Lung (tissue), 12 donors: ENCODE results near the gene TTC27. TPM values are rescaled to one million over a fixed set of nuclear protein-coding genes. Genes with fewer than 3 reads are reported as not detected.
A peak's percentile ranks its signal among the peaks of the same experiment; 100 is the strongest.

Experiments used
- ATAC-seq: fragments of 200-7000 bp; cut with Tn5 transposase; one replicate; pipeline ENCODE4 v1.9.1; 2020; ENCODE audit warnings: moderate number of reproducible peaks; ENCODE audit not compliant: insufficient read depth, low FRiP score
- DNase-seq, 3 donors: peaks; one replicate each; pipeline ENCODE4 v3.0.0-alpha.2; 2013 to 2017
- H3K27ac ChIP-seq, 2 donors: one replicate each; pipeline ENCODE4 v1.5.1; 2013; ENCODE audit warnings: mild to moderate bottlenecking in 2 of 2, moderate library complexity in 2 of 2, control low read depth in 1 of 2, inconsistent platforms in 1 of 2, low read depth in 1 of 2, low read length in 1 of 2
- H3K27me3 ChIP-seq, 3 donors: one replicate each; pipeline ENCODE4 v1.5.1; 2013; ENCODE audit warnings: low read length in 2 of 3; ENCODE audit not compliant: control insufficient read depth in 3 of 3, insufficient read depth in 3 of 3
- H3K36me3 ChIP-seq, 4 donors: one replicate each; pipeline ENCODE4 v1.5.1; 2013; ENCODE audit warnings: low read length in 4 of 4, mild to moderate bottlenecking in 1 of 4, moderate library complexity in 1 of 4; ENCODE audit not compliant: control insufficient read depth in 4 of 4, insufficient read depth in 4 of 4
- H3K4me1 ChIP-seq, 5 donors: one replicate each; pipeline ENCODE4 v1.5.1; 2013; ENCODE audit warnings: low read length in 5 of 5, mild to moderate bottlenecking in 2 of 5, moderate library complexity in 1 of 5; ENCODE audit not compliant: control insufficient read depth in 5 of 5, insufficient read depth in 5 of 5
- H3K4me3 ChIP-seq: one replicate; pipeline ENCODE4 v1.5.1; 2013; ENCODE audit warnings: mild to moderate bottlenecking, control low read depth, moderate library complexity
- H3K9ac ChIP-seq, 2 donors: one replicate each; pipeline ENCODE4 v1.5.1; 2013; ENCODE audit warnings: low read length in 2 of 2, control low read depth in 1 of 2; ENCODE audit not compliant: insufficient read depth in 1 of 2
- H3K9me3 ChIP-seq, 4 donors: one replicate each; pipeline ENCODE4 v1.5.1; 2013; ENCODE audit warnings: low read length in 3 of 4, mild to moderate bottlenecking in 1 of 4, moderate library complexity in 1 of 4; ENCODE audit not compliant: control insufficient read depth in 4 of 4, insufficient read depth in 3 of 4
- WGBS, 2 donors: extraction: QIAGEN DNeasy Blood & Tissue Kit; methylation state at CpG; one replicate each; pipeline ENCODE4 v1.1.7; 2013; 5-methylcytosine and 5-hydroxymethylcytosine counted together
- polyA plus RNA-seq, 2 donors: library from polyadenylated mRNA; stranded (reverse); fragments of 200-250 nt; gene quantifications; one replicate each; pipeline ENCODE4 v1.2.1, GENCODE V29; 2013
- total RNA-seq, 2 donors: library from RNA; depleted of rRNA in 1 of 2; stranded (reverse); fragments of >200 nt in 1 of 2; gene quantifications; one replicate each; pipeline ENCODE4 v1.2.1, GENCODE V29; 2014 to 2021
- TF ChIP-seq, protein P1 (sequence below): IDR thresholded peaks from 2 replicates; pipeline ENCODE4 v1.5.1; 2012; ENCODE audit warnings: mild to moderate bottlenecking; ENCODE audit errors: control extremely low read depth, extremely low read depth
- donor health status: control.
- donor health status: control.
- donor health status: Bipolar disorder and iron deficiency.
- donor health status: healthy.
- donor health status: DM: yes; HTN: yes; CAD: no.

Gene TTC27
- total and polyA plus RNA-seq, 4 donors: 5.2 to 17.4 (median 12.3) TPM

DNA sequence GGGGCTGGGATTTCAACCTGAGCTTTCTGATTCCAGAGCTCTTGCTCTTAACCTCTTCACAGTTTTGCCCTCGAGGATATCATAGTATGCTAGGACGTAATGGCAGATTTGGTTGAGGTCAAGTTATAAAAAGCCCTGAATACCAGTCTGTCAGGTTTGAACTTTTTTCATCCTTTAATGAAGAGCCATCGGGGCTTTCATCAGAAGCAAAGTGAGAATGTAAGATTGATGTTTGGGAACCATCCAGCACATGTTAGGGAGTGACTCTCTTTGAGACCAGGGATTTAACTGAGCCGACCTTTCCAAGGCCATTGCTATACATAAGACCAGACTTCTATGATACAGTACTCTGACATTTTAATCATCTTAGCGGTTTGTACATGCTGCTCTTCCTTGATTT lies 142.5 kb downstream of the TTC27 start:
- no peak for DNase-seq
- Histone ChIP-seq H3K36me3 (peaks cover 0 to 5% (median 3%) of the 10 kb centered on the region in 4 donors), H3K27ac (peak overlapping the region in 1 of 2 donors; percentile 9), H3K27me3 (no peaks in the 10 kb centered on the region), H3K9ac (no peak overlapping the region), H3K9me3 (no peaks in the 10 kb centered on the region), H3K4me1 (peaks cover 0 to 22% (median 0%) of the 10 kb centered on the region in 5 donors), H3K4me3 (no peak overlapping the region)
- no peak for ATAC-seq
- 83 to 90% methylated on average over 5 of the region's 5 CpGs for WGBS, 2 donors
- TF ChIP-seq, protein P1, sequence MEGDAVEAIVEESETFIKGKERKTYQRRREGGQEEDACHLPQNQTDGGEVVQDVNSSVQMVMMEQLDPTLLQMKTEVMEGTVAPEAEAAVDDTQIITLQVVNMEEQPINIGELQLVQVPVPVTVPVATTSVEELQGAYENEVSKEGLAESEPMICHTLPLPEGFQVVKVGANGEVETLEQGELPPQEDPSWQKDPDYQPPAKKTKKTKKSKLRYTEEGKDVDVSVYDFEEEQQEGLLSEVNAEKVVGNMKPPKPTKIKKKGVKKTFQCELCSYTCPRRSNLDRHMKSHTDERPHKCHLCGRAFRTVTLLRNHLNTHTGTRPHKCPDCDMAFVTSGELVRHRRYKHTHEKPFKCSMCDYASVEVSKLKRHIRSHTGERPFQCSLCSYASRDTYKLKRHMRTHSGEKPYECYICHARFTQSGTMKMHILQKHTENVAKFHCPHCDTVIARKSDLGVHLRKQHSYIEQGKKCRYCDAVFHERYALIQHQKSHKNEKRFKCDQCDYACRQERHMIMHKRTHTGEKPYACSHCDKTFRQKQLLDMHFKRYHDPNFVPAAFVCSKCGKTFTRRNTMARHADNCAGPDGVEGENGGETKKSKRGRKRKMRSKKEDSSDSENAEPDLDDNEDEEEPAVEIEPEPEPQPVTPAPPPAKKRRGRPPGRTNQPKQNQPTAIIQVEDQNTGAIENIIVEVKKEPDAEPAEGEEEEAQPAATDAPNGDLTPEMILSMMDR: no peak

DNA sequence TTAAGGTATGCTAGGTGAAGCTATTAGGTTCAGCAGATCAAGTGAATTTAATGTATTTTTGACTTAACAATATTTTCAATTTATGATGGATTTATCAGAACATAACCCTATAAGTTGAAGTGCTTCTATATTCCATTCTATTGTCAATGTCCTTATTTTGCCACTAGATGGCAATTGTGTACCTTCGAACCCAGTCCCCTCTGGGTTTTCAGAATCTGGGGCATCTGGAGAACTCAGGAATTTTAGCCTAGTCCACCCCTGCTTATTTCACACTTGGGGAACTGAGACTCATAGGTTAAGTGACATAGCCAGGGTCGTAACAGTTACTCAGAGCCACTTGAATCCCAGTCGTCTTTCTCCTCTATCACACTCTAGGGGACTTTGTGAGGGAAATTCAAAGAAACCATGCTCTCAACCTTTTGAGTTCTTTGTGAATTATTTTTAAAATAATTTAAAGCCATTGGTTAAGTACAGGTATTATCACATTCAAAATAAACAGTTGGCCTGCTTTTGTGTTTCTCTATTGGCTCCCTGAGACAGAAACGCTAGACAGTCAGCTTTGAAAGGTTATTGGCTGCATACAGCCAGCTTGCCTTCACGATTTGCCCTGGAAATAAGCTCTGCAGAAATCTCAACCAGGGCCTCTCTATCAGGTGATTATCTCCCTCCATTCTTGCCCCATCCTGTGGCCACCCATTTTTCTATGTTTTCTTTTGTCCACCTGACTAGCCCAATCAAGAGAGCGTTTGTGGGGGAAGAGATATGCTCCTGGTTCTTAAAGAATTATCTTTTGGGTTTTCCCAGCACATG lies 145.0 kb downstream of the TTC27 start:
- DNase-seq: peak; percentile 27 to 74 (median 74)
- TF ChIP-seq, protein P1: peak; percentile 26
- no peak for ATAC-seq

DNA sequence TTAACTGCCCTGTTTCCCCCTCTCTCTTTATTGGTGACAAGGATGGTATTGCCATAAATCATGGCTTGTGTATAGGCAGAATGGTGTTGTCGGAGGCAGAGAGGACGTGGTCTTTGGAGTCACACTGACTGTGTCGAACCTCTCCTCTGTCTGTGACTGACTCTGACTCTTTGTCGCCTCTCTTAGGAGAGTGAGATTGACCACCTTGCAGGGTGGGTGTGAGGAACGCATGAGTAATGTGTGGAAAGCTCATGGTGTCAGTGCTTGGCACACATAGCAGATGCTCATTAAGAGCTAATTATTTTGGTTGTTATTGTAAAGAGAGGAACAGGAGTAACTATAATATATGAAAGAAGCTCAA lies 145.6 kb downstream of the TTC27 start:
- Histone ChIP-seq H3K27me3 (no peaks in the 10 kb centered on the region), H3K4me3 (no peak overlapping the region), H3K4me1 (peaks cover 0 to 22% (median 0%) of the 10 kb centered on the region in 5 donors), H3K27ac (peak overlapping the region in 1 of 2 donors; percentile 18), H3K9me3 (no peaks in the 10 kb centered on the region), H3K36me3 (peaks cover 0 to 2% (median under 1%) of the 10 kb centered on the region in 4 donors), H3K9ac (no peak overlapping the region)
- DNase-seq (no peak), ATAC-seq (no peak)
- 94 to 98% methylated on average over 5 of the region's 5 CpGs for WGBS, 2 donors
- TF ChIP-seq, protein P1: no peak

More for the DNA sequence above, 145.0 kb downstream of the TTC27 start:
- Histone ChIP-seq H3K4me3 (no peak overlapping the region), H3K9ac (no peak overlapping the region), H3K27ac (peak overlapping the region in 1 of 2 donors; percentile 18), H3K9me3 (no peaks in the 10 kb centered on the region), H3K27me3 (no peaks in the 10 kb centered on the region), H3K4me1 (peaks cover 0 to 22% (median 0%) of the 10 kb centered on the region in 5 donors), H3K36me3 (peaks cover 0 to 2% (median 0%) of the 10 kb centered on the region in 4 donors)
- WGBS, 2 donors: 71 to 73% methylated on average over 6 of the region's 6 CpGs
